Right renal cortex interstitium (tissue), 3 donors: ENCODE measurements around the gene PTP4A2. TPM values are rescaled to one million over a fixed set of nuclear protein-coding genes. Genes with fewer than 3 reads are reported as not detected.
"Not testable (repeated sequence)": the region's sequence is repeated elsewhere in the genome, so short reads cannot be mapped to it uniquely, and the experiment has no call there.

ENCODE experiments used
- DNase-seq, 3 donors: peaks; one replicate each; pipeline ENCODE4 v3.0.0-alpha.2; 2013; ENCODE audit warnings: low read depth in 3 of 3, low spot score in 2 of 3
- polyA plus RNA-seq, 3 donors: library from polyadenylated mRNA; unstranded; fragments of 120-200 nt; gene quantifications; one replicate each; pipeline ENCODE4 v1.2.1, GENCODE V29; 2013; ENCODE audit not compliant: insufficient read length in 3 of 3

Gene PTP4A2
- polyA plus RNA-seq, 3 donors, result 248 to 273 (median 269) TPM

- DNase-seq, result no peak
These were observed 11.1 kb downstream of the PTP4A2 start for GRCh38 chr1:31926853-31927660.

- DNase-seq, result no peak
These were observed 11.9 kb downstream of the PTP4A2 start for GRCh38 chr1:31926252-31926651.

- DNase-seq, result not testable (repeated sequence)
These were observed 12.3 kb downstream of the PTP4A2 start for GRCh38 chr1:31925824-31926223.

- no peak for DNase-seq
These were observed 13.3 kb downstream of the PTP4A2 start for GRCh38 chr1:31924839-31925238.

- no peak for DNase-seq
These were observed 14.2 kb downstream of the PTP4A2 start for GRCh38 chr1:31923901-31924535.

- no peak for DNase-seq
These were observed 17.2 kb downstream of the PTP4A2 start for GRCh38 chr1:31920956-31921355.

- no peak for DNase-seq
These were observed 18.6 kb downstream of the PTP4A2 start for GRCh38 chr1:31919591-31919990.

- DNase-seq, result no peak
These were observed 22.7 kb downstream of the PTP4A2 start for GRCh38 chr1:31915438-31915837.

GRCh38 chr1:31913968-31914367, 24.2 kb downstream of the PTP4A2 start:
- no peak for DNase-seq

- DNase-seq, result no peak
These were observed 25.3 kb downstream of the PTP4A2 start for GRCh38 chr1:31912839-31913239.

GRCh38 chr1:31911994-31912780, 26.0 kb downstream of the PTP4A2 start:
- no peak for DNase-seq

GRCh38 chr1:31910933-31911332, 27.2 kb downstream of the PTP4A2 start:
- no peak for DNase-seq

GRCh38 chr1:31909691-31910090, 28.5 kb downstream of the PTP4A2 start:
- DNase-seq, result no peak

- DNase-seq, result no peak
These were observed 31.6 kb downstream of the PTP4A2 start for GRCh38 chr1:31906557-31906956.

- no peak for DNase-seq
These were observed 32.5 kb downstream of the PTP4A2 start for GRCh38 chr1:31905681-31906080.

- no peak for DNase-seq
These were observed 33.1 kb downstream of the PTP4A2 start for GRCh38 chr1:31905093-31905509.

GRCh38 chr1:31904339-31905092, 33.7 kb downstream of the PTP4A2 start:
- no peak for DNase-seq

GRCh38 chr1:31902510-31902860, 35.7 kb downstream of the PTP4A2 start:
- no peak for DNase-seq

GRCh38 chr1:31901838-31902509, 36.2 kb downstream of the PTP4A2 start:
- DNase-seq, result no peak

- DNase-seq, result no peak
These were observed 37.4 kb downstream of the PTP4A2 start for GRCh38 chr1:31900790-31901189.
